G401.6 (cell line): ENCODE data around the gene DACT3.

Experiments used
- FAIRE-seq: peaks from 2 replicates; lab custom pipeline; 2012; peaks lifted over from hg19 to GRCh38; lab: Jason Lieb, UNC

The DACT3 gene

GRCh38 chr19:46610851-46611770 lies 49.9 kb downstream of the DACT3 start:
- FAIRE-seq: no peak

- no peak for FAIRE-seq
Measured at GRCh38 chr19:46610413-46610775, 50.6 kb downstream of the DACT3 start.

GRCh38 chr19:46609511-46610412 lies 51.2 kb downstream of the DACT3 start:
- no peak for FAIRE-seq

DNA sequence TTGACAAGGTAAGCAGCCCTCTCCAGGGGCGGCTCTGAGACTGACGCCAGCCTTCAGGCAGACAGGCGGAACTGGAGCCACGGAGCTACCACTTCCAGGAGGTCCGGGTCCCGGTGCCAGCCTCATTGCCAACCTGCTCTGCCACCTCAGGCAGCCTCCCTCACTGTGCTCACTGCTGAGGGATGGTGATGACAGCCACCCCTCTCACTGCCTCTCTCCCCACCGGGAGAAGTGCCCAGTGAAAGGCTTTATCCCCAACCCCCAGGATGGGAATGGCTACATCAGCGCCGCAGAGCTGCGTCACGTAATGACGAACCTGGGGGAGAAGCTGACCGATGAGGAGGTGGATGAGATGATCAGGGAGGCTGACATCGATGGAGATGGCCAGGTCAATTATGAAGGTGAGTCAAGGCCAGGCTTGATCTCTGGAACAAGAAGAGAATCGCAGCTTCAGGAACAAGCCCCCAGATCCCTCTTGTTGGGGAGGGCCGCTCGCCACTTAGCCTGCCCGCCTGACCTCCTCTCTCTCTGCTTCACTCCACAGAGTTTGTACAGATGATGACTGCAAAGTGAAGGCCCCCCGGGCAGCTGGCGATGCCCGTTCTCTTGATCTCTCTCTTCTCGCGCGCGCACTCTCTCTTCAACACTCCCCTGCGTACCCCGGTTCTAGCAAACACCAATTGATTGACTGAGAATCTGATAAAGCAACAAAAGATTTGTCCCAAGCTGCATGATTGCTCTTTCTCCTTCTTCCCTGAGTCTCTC lies 52.2 kb downstream of the DACT3 start:
- FAIRE-seq: no peak

GRCh38 chr19:46608178-46608577 lies 52.8 kb downstream of the DACT3 start:
- no peak for FAIRE-seq

GRCh38 chr19:46607448-46607841 lies 53.5 kb downstream of the DACT3 start:
- no peak for FAIRE-seq

GRCh38 chr19:46606681-46607447 lies 54.1 kb downstream of the DACT3 start:
- FAIRE-seq: no peak

- no peak for FAIRE-seq
Measured at GRCh38 chr19:46606019-46606418, 55.0 kb downstream of the DACT3 start.

DNA sequence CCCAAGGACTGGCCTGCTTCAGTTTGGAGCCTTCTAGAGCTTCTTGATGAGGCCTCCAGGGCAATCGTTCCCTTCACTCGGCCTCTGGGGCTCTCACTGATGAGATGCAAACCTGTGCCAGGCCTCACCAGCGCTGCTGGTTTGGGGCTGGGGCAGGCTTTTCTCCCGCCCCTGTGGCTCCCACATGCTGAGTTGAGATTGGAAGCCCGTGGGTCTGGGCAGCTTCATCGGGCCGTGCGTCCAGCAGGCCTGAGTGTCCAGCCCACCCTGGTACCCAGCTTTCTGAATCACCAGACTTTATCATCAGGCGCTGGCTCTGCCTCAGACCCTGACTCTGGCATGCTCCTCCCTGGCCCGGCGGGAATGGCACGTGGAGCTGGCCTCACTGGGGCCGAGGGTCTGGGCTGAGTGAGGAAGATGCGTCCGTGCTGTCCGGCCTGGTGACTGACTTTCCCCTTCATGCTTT lies 55.6 kb downstream of the DACT3 start:
- no peak for FAIRE-seq

DNA sequence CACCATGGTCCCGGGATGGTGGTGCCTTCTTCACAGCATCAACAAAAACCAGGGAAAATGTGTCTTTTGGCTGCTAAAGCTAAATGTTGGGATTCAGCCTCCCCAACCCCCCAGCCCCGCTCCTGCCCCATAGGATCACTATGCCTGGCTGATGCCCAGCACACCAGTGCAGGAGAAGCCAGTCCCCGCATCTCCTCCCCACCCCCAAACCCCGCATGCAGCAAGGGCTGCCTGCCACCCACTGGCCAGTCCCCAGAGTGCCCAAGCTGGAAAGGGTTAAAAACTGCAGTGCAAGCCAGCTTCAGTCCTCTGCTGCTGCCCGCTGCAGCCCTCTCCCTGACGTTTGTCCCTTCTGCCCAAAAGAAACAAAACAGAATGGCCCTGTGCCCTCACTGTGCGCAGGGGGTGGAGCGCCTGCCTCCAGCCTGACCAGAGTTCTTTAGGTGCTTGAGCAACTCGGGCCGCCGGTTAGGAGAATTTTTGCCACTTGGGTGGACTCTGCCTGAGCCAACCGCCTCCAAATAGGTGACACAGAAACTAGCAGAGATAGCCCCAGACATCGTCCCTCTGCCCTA lies 56.1 kb downstream of the DACT3 start:
- FAIRE-seq: no peak

DNA sequence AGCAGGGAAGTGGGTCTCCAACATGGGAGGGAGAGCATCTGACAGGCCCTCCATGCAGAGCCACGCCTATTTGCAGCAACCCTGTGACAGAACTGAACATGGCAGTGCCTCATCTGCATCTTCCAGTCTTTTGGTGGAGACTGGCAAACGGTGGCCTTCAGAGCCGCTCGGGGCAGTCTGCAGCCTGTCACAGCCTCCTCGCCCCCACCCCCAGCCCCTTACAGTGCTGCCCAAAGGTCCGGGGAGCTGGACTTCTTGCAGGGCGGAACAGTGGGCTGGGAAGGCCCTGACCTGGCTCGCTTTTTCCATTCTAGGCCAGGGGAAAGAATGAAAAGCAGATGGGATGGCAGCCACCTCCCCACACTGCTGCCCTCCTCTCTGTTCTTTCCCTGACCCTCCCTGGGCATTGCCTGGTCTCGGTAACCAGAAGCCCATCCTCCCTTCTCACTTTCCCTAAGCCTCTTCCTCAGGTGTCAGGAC lies 57.2 kb downstream of the DACT3 start:
- no peak for FAIRE-seq

GRCh38 chr19:46603195-46603637 lies 57.8 kb downstream of the DACT3 start:
- FAIRE-seq: no peak

GRCh38 chr19:46602392-46603194 lies 58.4 kb downstream of the DACT3 start:
- FAIRE-seq: no peak

DNA sequence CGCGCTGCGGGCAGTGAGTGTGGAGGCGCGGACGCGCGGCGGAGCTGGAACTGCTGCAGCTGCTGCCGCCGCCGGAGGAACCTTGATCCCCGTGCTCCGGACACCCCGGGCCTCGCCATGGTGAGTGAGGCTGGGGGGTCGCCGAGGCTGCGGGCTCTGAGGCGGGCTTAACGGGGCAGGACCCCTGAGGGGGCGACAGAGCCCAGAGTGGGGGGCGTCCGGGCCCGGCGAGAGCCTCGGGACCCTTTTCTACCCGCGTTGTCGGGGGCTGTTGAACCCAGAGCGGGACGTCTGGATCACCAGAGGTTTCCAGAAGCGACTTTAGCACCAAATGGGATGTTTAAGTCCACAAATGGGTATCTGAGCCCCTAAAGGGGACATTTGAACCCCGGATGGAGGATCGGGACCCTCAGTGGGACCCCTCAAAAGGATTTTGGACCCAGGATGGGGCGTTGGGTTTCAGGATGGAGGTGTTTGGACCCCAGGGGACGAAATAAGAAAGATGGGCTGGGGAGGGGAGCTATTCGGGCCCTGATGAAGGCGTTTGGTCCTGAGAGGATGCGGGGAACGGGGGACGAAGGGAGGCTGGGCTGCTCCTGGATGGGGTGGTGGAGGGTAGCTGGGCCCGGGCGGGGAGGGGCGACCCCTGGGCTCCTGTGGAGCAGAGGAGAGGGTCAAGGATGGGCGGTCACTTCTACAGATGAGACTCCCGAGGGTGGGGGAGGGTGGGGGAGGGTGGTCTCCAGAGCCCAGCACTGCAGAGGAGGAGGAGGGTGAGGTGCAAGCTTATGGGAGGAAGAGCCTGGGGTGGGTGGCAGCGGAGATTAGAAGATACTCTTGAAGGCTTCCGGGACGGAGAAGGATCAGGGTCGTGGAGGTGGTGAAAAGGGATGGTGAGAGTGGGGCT lies 59.4 kb downstream of the DACT3 start, which contains the start of gene CALM3:
Gene CALM3, plus strand, starts transcription at position 13 of the 907 bp plus-strand sequence. Its CDS starts 105 bp downstream, at position 118.
- FAIRE-seq: no peak

- peak; percentile 80 for FAIRE-seq
Measured at GRCh38 chr19:46600384-46601317, 60.3 kb downstream of the DACT3 start.

GRCh38 chr19:46599716-46600373 lies 61.1 kb downstream of the DACT3 start:
- no peak for FAIRE-seq

- no peak for FAIRE-seq
Measured at GRCh38 chr19:46598372-46598917, 62.5 kb downstream of the DACT3 start.
